SK-N-MC (cell line): Measurements from ENCODE around the gene SMOC1.

Source experiments
- EZH2 ChIP-seq: fragments of 200-600 bp; sonication (generic); IDR thresholded peaks from one replicate; pipeline ENCODE4 v1.6.1; 2017; ENCODE audit warnings: antibody characterized with exemption
- FOXP2 ChIP-seq: optimal IDR thresholded peaks from 2 replicates; pipeline ENCODE3; 2011; ENCODE audit warnings: mild to moderate bottlenecking, moderate library complexity; ENCODE audit not compliant: insufficient read depth; ENCODE audit errors: extremely low read length, control extremely low read depth

GRCh38 chr14:69956970-69957369 is 77.8 kb downstream of the SMOC1 start:
- TF ChIP-seq FOXP2 (no peak), EZH2 (no peak)
